Esophagus mucosa (tissue), 1 donor: ENCODE measurements around the gene ASIC2. TPM values are rescaled to one million over a fixed set of nuclear protein-coding genes. Genes with fewer than 3 reads are reported as not detected.
A peak's percentile ranks its signal among the peaks of the same experiment; 100 is the strongest.
"Not testable (repeated sequence)": the region's sequence is repeated elsewhere in the genome, so short reads cannot be mapped to it uniquely, and the experiment has no call there.

Source experiments
- ATAC-seq: fragments of 200-7000 bp; cut with Tn5 transposase; one replicate; pipeline ENCODE4 v1.9.1; 2020
- total RNA-seq: library from RNA; stranded (reverse); gene quantifications from one replicate; pipeline ENCODE4 v1.2.4, GENCODE V29; 2023
- donor health status: DM: yes; HTN: yes; CAD: no.

ASIC2 gene
- total RNA-seq, 1 donor from 2014 or later = not detected

DNA sequence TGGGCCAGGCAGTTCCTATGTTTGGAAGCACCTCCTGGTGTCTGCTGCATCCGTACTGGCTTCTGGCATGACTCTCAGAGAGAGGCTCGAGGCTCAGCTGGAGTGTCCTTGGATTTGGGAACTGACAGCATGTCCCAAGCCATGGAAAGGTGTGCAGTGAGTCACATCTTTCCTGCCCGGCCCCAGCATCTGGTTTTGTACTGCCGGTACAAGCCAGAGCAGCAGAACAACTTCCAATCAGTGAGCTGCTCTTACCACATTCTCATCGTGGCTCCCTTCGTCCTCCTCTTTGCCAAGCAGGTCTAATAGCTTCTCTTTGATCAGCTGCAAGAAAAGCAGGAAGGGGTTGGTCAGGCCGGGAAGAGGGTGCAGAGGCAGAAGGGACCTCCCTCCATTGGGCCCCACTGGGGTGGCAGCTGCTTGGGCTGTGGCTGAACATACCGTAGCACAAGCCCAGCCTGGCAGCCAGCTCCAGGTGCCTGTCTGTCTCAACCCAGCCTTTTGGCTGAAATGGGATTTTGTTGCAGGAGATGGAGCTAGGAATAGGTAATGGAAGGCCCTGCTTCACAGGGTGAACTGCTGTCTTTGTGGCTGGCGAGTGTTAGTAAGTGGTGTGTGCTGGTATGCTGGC, 277.3 kb downstream of the ASIC2 start:
- ATAC-seq = no peak

DNA sequence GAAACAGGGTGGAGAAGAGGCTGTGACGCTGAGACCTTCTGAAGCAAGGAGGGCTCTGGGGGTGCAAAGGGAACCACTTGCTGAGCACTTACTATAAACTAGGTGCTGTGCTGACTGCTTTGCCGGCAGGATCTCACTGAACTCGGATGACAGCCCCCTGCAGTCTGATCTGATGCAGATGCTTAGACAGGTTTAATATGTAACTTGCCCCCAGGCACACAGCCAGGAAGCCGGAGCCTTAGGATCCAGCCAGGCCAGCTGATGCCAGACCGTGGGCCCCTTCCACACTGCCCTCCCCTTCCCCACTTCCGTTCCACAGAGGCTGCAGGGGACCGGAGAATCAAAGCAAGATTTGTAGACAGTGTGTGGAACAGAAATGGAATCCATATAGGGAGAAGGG, 278.3 kb downstream of the ASIC2 start:
- no peak for ATAC-seq

DNA sequence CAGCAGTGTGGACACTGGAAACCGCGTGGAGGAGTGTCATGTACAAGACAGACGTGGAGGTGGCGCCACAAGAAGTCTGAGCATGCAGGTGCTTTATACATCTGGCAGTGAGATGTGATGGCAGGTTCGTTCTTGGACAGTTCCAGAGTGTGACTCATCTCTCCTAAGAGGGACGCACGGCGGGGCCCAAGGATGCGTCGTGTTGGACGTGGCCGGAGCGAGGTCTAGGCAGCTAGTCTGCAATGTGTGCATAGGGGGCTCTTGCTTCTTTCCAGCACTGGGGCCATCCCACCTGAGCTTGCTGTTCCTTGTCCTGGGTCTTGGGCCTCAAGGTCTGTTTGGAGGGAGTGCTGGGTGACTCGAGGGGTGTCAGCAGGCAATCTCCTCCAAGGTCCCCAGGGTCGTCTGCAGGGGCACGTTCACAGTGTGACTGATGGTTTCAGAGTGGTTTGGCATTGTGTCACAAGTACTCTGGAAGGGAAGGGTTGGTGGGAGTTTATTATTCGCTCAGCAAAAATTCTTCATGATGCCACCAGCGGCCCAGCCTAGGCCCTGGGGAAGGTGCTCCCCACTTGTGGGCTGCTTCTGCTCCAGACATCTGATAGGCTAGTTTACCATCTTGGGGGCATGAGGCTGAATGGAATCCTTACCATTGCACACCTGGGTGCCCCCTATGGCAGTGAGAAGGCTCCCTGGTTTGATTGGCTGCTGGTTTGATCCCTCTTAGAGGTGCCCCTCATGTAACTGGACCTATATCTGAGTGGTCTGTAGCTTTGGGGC, 279.3 kb downstream of the ASIC2 start:
- no peak for ATAC-seq

DNA sequence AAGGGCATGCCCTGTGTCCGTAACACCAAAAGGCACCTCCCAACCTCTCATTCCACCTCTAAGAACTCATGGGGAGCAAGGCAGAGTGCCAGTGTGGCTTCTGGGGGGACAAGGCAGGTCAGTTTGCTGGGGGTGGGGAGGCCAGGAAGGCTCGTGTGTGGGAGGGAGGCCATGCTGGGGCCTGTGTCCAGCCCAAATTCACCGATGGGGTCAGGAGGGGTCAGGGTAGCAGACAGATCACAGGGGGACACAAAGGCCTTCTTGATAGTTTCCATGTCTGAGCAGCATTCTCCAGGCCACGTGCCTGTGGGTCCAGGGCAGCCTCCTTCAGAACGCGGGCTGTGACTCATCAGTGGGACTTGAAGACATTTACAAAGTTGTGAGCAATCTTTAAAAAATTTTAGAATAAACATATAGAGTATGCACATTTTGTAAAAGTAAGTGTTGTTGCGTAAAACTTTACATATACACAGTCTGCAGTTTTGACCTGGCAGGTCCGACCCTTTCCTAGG, 280.5 kb downstream of the ASIC2 start:
- ATAC-seq = no peak

DNA sequence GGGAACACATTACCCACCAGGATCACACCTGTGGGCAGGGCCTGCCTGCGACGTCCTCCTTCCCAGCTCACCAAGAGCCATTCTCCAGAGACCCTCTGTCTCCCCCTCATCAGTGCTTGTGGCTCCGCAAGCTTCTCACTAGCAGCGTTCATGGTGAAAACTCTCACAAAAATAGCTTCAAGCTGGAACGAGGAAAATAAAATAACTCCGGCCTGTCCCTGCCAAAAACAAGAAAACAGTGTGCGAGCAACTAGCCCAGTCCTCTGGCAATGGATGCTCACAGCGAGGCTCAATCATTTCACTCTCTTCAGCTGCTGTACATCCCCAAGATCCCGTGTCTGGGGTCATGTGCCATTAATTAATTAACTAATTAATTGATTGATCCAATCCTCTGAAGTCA, 283.5 kb downstream of the ASIC2 start:
- no peak for ATAC-seq

DNA sequence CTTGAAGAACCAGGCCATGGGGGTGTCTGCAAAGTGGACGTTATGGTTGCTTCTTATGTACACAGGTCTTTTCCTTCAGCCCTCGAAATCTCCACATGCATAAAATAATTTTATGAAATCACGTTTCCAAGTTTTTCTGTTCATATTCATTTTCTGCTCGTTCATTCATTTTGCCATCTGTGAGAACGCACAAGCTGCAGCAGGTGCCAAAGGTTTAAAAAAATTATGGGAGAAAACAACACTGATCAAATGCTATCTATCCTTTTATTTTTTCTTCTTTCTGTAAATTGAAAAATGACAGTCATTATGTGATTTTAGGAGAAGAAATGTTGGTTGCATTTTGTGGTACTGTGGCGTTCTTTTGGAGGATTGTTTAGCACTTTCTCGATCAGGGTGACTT, 285.9 kb downstream of the ASIC2 start:
- no peak for ATAC-seq

DNA sequence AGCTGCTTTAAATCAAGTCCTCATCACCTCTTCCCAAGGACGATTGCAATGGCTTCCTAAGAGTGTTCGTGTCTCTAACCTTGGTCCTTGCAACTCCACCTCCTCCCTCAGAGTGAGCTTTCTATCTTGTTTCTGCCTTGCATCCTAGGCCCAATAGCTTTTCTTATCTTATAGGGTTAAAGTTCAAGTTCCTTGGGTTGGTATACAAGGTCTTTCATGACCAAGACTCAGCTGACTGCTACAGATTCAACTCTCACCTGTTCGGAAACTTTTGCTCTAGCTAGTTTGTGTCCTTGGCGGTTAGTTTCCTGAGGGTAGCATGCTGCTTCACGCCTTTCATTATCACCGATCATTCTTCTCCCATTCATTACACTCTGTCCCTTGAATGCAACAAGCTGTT, 290.8 kb downstream of the ASIC2 start:
- no peak for ATAC-seq

DNA sequence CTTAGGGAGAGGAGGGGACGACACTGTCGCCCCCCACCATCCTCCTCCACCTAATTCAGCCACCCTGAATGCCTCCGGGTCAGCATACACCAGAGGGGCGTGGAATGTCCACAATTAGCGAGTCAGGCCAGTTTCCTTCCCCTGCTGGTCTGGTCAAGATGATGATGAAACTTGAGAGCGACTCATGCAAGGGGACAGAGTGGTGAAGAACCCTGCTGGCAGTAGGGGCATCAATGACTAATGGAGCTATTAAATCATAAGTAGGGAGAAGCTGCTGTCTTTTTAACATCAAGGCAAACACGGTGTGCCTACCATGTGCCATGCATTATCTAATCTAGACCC, 294.2 kb downstream of the ASIC2 start:
- ATAC-seq = no peak

DNA sequence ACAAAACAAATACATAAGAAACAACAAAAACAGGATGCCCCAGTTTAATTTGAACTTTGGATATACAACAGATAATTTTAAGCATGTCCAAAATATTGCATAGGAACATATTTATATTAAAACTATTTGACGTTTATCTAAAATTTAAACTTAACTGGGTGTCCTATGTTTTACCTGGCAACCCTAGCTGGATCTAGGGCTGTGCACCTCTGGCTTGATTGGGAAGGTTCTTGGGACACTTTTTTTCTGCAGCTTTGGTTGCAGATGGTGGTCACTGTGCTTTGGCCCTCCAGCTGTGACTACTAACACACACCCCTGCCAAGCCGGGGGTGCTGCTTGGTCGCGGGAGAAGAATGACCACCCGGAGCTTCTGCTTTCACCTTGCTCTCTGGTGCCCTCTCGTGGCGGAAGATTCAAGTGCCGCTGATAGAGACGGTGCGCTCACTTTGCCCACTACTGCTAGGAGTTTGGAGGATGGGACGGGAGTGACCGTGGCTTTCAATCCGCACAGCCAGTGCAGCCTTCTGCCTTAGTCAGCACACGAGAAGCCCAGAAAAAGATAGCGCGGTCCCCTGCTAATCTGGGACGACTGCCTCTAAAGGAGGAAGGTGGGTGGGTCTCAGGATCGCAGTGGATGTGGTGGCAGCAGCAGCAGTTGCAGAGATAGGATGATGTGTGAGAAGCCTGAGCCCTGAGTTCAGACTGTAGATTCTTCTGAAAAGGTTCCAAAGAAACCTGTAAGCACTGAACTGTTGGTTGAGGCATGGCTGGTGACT, 294.8 kb downstream of the ASIC2 start:
- ATAC-seq = peak; percentile 57

DNA sequence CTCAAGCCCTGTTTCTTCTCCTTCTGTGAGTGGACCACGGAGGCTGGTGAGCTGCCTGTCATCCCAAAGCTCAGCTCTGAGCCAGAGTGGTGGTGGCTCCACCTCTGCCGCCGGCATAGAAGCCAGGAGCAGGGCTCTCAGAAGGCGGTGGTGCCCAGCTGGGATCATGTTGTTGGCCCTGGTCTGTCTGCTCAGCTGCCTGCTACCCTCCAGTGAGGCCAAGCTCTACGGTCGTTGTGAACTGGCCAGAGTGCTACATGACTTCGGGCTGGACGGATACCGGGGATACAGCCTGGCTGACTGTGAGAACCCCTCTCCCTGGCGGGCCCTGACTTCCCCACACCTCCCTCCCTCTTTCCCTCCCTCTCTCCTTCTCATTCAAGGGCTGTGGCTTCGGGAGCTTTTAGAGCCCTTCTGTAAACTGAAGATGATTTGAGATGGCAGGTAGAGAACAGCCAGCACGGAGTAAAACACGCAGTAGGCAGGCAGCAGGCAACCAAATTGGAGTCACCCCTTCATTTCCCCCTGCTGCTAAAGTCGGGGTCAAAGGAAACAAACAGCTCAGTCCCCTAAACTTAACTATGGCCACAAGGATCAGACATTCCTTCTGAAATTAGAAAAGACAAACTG, 297.6 kb downstream of the ASIC2 start:
- ATAC-seq = no peak

DNA sequence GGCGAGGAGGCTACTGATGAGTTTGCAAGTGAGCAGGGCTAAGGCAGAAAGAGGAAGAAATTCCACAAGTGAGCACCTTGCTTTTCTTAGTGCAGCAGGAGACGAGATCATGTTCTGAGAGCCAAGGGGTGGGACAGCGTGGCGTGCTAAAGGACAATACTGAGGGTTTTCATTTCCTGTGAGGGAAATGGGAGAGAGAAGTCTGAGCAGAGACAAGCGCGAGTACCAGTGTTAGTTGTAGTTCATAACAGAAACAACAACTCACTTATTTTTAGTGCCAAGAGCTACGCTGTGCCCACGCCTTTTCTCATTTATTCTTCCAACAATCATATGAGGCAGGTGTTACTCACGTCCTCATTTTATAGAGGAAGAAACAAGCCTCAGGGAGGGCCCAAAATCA, 299.1 kb downstream of the ASIC2 start:
- ATAC-seq = no peak

DNA sequence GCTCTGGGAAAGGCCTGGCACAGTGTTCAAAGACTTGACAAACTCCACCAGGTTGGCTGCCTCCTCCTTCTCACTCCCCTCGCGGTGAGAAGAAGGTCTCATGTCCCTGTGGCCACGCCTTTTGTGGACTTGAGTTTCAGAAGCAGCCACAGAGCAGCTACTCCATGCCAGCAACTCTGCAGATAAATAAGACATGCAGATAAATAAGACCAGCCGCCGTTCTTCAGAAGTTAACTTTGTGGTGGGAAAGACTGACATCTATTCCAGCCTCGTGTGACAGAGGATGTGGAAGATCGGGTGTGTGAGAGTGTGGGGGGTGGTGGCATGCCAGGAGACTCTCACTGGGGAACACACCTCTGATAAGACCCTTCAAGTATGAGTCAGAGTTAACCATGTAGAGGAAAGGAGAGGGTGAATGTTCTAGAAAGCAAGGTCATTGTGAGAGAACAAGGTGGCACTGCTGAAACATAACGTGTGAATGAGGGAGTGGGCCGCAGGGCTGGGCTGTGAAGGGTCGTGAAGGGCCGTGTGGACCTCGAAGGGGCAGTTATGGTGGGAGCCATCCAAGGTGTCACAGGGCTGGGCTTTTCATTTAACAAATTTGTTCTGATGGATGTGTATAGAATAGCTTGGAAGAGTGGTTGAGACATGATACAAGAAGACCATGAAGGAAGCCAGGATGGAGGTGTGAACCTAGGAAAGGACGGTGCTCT, 300.6 kb downstream of the ASIC2 start:
- no peak for ATAC-seq

DNA sequence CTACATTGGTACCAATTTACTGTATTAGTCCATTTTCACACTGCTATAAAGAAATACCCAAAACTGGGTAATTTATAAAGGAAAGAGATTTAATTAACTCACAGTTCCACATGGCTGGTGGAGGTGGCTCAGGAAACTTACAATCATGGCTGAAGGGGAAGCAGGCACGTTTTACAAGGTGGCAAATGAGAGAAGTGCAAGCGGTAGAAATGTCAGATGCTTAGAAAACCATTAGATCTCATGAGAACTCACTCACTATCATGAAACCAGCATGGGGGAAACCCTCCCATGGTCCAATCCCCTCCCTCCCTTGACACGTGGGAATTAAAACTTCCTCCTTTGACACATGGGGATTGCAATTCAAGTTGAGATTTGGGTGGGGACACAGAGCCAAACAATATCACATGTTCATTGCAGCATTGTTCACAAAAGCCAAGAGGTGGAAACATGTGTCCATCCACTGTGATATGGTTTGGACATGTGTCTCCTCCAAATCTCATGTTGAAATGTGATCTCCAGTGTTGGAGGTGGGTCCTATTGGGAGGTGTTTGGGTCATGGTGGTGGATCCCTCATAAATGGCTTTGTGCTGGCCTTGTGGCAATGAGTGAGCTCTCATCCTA, 304.5 kb downstream of the ASIC2 start:
- no peak for ATAC-seq

DNA sequence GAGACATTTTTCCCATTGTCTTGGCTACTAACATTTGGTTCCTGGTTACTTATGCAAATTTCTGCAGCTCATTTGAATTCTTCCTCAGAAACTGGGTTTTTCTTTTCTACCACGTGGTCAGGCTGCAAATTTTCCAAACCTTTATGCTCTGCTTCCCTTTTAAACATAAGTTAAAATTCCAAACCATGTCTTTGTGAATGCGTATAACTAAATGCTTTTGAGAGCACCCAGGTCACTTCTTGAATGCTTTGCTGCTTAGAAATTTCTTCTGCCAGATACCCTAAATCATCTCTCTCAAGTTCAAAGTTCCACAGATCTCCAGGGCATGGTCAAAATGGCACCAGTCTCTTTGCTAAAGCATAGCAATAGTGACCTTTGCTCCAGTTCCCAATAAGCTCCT, 305.2 kb downstream of the ASIC2 start:
- ATAC-seq = not testable (repeated sequence)

DNA sequence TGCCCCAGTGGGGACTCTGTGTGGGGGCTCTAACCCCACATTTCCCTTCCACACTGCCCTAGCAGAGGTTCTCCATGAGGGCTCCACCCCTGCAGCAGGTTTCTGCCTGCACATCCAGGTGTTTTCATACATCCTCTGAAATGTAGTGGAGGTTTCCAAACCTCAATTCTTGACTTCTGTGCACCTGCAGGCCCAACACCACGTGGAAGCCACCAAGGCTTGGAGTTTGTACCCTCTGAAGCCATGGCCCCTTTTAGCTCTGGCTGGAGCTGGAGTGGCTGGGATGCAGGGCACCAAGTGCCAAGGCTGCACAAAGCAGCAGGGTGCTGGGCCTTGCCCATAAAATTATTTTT, 305.7 kb downstream of the ASIC2 start:
- not testable (repeated sequence) for ATAC-seq

DNA sequence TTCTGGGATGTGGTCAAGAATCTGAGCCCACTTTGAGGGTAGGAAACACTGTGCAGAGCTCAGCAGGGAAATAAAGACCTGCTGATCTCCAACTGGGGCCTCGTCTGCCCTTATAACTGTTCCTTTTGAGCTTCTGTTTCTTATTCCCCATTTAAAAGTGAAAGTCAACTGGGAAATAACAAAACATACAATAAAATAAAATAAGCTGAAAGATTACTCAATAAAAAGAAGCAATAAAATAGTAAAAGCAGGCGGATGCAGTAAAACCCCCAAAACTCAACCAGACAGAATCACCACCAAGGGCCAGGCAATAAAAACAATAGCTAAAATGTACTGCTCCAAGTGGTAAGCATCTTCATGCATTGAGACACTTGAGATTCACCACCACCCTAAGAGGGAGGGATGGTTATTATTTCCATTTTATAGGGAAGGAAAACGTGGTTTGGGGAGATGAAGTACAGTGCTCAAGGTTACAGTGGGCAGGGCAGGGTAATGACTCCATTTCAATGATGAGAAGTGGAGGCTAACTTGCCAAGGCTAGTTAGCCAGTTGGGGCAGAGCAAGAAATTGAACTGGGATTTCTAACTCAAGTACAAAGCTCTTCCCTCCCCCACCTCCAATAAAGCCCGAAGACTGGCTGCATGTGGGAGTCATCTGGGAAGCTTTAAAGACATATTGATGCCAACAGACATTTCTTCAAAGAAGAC, 307.9 kb downstream of the ASIC2 start:
- no peak for ATAC-seq

DNA sequence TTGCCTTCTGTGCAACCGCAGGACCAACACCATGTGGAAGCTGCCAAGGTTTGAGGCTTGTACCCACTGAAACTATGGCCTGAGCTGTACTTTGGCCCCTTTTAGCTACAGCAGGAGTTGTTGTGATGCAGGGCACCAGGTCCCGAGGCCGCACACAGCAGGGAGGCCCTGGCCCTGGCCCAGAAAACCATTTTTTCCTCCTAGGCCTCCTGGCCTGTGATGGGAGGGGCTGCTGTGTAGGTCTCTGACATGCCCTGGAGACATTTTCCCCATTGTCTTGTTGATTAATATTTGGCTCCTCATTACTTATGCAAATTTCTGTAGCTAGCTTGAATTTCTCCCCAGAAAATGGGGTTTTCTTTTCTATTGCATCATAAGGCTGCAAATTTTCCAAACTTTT, 311.5 kb downstream of the ASIC2 start:
- ATAC-seq = not testable (repeated sequence)

DNA sequence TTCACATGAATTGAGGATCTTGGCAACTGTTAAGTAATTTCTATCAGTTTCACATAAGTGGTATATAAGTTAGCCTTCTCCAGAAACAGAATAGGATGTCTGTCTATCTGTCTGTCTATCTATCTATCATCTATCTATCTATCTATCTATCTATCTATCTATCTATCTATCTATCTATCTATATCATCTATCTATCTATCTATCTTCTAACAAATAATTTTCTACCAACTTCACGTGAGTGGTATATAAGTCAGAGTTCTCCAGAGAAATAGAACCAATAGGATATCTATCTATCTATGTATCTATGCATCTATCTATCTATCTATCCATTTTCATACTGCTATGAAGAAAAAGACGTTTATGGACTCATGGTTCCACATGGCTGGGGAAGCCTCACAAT, 312.9 kb downstream of the ASIC2 start:
- ATAC-seq = no peak

DNA sequence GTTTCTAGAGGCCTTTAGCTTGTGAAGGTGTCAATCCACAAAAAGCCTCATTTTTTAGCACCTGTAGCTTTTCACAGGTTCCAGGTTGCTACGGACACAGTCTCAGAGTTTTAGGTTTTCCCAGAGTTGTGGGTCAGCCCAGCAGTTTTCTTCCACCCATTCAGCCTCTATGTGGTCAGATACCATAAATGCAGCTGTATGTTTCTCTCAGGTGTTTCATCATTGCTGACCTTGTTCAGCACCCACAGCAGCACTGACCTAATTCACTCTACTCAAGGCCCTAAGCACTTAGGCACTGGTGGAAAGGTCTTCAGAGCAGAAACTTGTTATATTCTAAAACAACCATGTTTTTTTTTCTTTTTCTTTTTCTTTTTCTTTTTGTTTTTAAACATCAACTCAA, 316.5 kb downstream of the ASIC2 start:
- no peak for ATAC-seq

DNA sequence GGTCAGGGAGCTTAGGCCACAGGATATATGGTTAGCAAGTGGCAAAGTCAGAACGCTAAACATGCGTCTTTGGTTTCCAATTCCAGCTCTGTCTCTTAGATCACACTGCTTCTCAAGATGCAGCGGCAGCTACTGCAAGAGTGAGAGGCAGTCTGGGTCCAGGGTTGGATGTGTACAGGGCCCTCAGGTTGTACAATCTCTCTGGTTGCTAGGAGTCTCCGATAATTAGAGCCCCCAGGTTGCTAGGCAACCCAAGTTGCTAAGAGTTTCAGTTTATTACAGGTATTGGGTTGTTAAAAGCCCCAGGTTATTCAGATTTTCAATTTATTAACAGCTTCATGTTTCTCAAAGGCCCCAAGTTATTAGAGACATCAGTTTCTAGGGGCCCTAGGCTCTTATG, 317.0 kb downstream of the ASIC2 start:
- ATAC-seq = no peak

DNA sequence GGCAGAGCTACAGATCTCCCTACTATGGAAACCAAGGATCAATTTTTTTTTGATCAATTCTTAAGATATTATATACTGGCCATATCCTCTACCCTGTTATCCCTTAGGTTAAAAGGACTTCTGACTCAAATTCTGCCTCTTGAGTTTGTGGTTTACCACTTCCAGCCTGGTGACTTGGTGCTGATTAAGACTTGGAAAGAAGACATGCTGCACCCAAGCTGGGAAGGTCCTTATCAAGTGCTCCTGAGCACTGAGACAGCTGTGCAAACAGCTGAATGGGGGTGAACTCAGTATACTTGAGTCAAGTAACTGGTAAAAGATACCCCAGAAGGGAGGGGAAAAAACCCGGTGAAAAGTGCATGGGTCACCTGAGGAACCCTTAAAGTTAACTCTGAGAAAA, 321.9 kb downstream of the ASIC2 start:
- no peak for ATAC-seq
